ENCODE data around the gene SAPCD2.

GRCh38 chr9:137070201-137070905, at the start of gene SAPCD2:
- TF ChIP-seq POLR2A (IDR thresholded peaks at IDR 0.05) (no peak), CTCF (IDR thresholded peaks at IDR 0.05) (no peak)
